GM19023 (cell line): ENCODE results near the gene SLC35F2.
"Not testable (repeated sequence)": the region's sequence is repeated elsewhere in the genome, so short reads cannot be mapped to it uniquely, and the experiment has no call there.

ENCODE experiments used
- ATAC-seq: cut with Tn5 transposase; IDR thresholded peaks from one replicate; pipeline ENCODE4 v1.9.1; 2021; ENCODE audit warnings: mild to moderate bottlenecking, moderate library complexity; ENCODE audit not compliant: unreplicated experiment

Gene SLC35F2, protein sequence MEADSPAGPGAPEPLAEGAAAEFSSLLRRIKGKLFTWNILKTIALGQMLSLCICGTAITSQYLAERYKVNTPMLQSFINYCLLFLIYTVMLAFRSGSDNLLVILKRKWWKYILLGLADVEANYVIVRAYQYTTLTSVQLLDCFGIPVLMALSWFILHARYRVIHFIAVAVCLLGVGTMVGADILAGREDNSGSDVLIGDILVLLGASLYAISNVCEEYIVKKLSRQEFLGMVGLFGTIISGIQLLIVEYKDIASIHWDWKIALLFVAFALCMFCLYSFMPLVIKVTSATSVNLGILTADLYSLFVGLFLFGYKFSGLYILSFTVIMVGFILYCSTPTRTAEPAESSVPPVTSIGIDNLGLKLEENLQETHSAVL

DNA sequence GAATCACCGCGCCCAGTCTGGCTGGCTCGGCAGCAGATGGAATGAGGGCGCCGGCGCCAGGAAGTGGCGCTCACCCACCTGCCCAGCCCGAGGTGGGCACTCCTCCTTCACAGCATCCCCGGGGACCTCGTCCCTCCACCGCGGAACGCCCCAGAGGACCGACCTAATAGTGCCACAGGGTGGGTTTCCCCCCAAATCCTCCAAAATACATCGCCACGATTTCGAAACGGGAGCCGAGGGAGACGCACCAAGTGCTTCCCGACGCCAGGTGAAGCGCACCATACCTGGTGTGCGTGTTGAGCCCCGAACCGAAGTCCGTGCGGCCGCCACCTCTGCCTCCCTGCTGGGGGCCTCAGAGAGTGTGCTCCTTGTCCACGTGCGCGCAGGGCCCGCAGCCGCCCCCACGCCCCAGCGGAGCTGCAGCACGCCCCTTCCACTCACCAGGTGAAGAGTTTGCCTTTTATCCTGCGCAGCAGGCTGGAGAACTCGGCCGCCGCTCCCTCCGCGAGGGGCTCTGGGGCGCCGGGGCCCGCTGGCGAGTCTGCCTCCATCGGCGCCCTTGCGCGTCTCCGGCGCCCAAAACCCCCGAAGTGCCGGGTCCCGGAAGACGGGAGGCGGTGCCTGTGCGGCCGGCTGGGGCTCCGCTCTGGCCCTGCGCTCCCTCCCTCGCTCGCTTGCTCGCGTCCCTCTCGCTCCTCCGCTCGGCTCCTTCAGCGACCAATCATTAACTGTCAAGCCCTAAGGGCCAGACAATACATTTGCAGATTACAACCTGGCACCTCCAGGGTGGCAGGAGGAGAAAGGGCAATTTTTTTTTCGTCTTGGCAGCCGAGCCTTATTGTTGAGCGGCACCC lies at the start of gene SLC35F2:
Gene SLC35F2 (minus strand): TSS at position 571 of the 854 bp plus-strand sequence. CDS start 20 bp downstream, at position 551.
- peak; percentile 90 for ATAC-seq

DNA sequence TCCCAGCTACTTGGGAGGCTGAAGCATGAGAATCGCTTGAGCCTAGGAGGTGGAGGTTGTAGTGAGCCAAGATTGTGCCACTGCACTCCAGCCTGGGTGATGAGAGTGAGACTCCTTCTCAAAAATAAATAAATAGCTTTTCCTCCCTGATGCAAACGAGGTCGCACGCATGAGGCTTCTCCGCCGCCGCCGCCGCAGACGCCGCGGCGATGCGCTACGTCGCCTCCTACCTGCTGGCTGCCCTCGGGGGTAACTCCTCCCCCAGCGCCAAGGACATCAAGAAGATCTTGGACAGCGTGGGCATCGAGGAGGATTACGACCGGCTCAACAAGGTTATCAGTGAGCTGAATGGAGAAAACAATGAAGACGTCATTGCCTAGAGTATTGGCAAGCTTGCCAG lies 49.6 kb upstream of the SLC35F2 start:
- ATAC-seq: no peak

DNA sequence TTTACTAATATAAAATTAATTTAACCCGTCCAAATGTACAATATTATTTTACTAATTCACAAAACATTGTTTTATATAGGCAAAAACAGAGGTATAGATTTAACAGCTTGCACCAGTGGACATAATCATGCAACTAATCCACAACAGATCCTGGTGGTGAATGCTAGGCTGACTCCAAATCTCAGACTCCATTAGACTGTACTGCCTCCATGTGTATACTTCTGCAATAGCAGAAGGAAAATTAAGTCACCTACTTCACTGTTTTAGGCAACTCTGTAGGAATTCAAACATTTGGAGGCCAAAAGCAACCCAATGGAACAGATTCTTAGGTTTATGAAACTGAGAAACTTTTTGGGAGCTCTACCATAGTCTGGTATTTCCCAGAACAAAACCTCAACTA lies 39.7 kb upstream of the SLC35F2 start:
- ATAC-seq: no peak

DNA sequence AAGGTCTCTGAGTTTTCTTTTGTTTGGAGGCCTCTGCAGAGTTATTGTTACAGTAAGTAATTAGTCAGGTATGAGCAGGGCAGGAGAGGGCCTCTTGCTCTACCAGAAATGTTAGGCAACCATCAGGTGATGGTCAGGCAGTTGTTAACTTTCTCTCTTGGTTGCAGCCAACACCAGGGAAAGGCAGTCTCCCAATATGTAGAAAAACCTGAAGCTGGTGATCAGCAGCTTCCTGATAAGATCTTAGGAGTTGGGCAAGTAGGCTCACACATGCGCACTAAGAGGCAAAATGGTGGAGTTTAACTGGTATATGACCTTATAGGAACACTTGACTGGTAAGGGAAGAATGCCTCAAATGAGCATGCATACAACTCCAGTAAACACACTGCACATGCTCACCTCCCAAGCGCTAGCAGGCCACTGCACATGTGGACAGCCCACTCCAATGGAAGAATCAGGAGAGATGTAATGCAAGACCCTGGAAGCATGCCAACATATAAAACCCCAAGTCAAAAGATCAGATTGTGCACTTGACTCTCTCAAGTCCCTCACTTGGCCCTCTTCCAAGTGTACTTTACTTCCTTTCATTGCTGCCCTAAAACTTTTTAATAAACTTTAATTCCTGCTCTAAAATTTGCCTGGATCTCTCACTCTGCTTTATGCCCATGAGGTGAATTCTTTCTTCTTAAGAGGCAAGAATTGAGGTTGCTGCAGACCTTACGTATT lies 23.7 kb upstream of the SLC35F2 start:
- ATAC-seq: no peak

DNA sequence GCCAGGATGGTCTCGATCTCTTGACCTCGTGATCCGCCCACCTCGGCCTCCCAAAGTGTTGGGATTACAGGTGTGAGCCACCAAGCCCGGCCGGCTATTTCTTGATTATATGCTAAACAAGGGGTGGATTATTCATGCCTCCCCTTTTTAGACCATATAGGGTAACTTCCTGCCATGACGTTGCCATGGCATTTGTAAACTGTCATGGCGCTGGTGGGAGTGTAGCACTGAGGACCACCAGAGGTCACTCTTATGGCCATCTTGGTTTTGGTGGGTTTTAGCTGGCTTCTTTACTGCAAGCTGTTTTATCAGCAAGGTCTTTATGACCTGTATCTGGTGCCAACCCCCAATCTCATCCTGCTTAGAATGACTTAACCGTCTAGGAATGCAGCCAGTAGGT lies 22.9 kb upstream of the SLC35F2 start:
- ATAC-seq: not testable (repeated sequence)

DNA sequence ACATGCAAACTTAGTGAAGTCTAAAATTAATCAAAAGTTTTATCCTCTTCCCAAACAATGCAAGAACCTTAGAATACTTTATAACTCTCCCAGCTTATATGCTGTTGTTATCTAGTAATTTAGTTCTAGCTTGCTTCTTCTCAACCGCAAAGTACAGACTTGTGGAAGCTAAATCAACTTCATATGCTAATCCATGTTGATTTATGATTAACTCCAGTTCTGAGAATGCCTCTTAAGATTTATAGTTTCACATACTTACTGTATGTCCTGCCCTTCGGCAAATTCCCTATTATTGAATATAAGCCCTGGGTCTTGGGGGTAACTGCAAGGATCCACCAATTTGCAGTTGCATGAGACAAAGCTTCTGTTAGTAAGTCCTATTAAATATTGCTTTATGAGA lies 17.6 kb upstream of the SLC35F2 start:
- no peak for ATAC-seq

DNA sequence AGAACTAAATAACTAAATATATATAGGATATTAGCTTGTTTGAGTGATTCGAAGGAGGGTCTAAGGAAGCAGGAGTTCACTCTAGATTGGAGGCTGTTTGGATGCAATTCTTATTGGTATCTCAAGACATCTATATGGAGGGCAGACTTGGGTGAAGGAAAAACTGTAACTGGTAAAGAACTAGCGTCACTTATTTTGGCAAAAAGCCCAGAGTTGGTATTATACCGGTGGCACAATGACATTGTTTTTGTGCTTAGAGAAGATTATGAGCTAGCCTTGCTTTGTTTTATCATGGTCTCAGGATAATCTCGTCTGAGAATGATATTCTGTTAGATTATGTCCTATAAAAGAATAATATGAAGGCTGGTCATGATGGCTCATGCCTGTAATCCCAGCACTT lies 6.0 kb upstream of the SLC35F2 start:
- ATAC-seq: no peak

DNA sequence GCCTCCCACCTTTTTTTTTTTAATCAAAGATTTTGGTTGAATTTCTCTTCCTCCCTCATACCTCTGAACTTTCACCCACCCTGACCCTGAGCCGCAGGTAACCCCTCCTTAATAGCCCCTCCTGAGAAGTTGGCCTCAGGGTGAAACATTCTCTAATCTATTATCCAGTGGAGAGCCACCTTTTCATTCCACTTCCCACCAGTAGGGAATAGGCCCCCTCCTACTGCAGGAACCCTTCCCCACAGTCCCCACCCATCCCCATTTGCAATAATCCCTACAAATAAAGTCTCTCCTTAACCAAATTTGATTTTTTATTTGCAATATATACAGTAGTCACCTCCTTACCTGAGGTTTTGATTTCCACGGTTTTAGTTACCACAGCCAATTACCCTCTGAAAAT lies 2.1 kb upstream of the SLC35F2 start:
- no peak for ATAC-seq

DNA sequence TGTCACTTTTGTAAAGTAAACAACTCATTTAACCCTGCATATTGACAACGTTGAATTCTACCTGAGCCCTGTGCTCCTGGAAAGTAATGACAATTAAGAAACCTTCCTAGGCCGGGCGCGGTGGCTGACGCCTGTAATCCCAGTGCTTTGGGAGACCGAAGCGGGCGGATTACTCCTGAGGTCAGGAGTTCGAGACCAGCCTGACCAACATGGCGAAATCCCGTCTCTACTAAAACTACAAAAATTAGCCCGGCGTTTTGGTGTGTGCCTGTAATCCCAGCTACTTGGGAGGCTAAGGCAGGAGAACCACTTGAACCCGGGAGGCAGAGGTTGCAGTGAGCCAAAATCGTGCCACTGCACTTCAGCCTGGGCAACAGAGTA lies 1.6 kb upstream of the SLC35F2 start:
- ATAC-seq: not testable (repeated sequence)

DNA sequence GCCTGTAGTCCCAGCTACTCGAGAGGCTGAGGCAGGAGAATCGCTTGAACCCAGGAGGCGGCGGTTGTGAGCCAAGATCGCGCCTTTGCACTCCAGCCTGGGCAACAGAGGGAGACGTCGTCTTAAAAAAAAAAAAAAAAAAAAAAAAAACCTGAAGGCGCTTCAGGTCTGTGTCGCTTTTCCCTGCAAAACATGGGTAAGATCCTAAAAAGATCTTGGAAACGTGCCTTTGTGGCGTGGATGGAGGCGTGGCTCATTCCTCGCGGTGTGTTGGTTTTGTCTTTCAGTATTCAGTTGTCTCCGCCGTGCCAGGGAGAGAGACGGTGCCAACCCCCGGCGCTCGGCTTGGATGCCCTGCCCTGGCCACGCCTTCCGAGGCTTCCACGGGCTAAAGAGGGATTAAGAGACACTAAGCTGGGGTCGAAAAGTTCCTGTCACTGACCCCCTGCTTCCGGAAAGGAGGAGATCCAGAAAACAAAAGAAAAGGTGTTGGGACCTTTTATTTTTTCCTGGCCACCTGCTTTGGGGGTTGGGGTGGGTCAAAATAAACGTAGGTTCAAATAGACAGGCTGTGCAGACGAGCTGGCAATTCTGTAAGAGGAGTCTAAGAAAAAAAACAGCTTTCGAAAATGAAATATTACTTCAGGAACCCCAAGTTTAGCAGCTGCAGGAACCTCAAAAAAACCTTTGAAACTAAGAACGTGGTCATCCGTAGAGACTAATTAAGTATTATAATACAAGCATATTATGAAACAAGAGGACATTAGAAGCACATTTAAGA lies 1.1 kb upstream of the SLC35F2 start:
- ATAC-seq: no peak

DNA sequence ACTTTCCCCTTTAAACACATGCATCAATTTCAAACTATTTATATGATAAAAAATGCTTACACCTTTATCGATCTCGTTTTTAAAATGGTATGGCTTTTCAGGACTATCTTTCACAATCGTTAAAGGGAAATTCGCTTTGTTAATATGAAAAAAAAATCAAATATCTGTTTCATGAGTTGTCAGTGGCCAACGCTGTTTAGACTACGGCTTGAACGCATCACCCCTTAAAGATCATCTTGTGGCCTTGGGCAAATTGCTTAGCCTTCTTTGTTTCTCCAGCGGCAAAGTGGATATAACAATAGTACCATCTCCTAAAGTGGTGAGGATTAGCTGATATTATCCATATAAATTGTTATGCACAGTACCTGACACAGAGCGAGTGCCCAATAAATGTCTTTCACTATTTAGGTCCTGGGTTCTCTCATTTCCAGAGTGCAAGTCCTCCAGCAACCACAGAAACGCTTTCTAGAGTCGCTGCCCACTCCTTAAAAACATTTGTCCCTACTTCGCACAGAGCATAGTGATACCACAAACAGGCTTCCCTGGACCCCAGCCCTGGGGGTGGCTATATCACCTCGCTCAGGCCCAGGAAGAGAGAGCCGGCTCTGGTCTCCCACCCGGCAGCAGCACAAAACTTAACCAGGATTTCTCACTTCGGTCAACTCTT lies 904 bp downstream of the SLC35F2 start:
- ATAC-seq: peak; percentile 6

DNA sequence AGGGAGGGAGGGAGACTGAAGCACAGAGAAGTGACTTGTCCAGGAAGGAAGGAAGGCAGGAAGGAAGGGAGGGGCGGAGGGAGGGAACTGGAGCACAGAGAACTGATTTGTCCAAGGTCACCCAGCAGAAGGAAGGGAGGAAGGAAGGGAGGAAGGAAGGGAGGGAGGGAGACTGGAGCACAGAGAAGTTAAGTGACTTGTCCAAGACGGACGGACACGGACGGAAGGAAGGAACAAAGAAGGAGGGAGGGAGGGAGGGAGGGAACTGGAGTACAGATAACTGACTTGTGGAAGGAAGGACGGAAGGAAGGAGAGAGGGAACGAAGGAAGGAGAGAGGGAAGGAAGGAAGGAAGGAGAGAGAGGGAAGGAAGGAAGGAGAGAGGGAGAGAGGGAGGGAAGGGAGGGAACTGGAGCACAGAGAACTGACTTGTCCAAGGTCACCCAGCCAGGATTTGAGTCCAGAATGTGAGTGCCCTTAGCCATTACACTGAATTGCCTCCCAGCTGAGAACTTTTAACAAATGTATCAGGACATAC lies 1.5 kb downstream of the SLC35F2 start:
- no peak for ATAC-seq

DNA sequence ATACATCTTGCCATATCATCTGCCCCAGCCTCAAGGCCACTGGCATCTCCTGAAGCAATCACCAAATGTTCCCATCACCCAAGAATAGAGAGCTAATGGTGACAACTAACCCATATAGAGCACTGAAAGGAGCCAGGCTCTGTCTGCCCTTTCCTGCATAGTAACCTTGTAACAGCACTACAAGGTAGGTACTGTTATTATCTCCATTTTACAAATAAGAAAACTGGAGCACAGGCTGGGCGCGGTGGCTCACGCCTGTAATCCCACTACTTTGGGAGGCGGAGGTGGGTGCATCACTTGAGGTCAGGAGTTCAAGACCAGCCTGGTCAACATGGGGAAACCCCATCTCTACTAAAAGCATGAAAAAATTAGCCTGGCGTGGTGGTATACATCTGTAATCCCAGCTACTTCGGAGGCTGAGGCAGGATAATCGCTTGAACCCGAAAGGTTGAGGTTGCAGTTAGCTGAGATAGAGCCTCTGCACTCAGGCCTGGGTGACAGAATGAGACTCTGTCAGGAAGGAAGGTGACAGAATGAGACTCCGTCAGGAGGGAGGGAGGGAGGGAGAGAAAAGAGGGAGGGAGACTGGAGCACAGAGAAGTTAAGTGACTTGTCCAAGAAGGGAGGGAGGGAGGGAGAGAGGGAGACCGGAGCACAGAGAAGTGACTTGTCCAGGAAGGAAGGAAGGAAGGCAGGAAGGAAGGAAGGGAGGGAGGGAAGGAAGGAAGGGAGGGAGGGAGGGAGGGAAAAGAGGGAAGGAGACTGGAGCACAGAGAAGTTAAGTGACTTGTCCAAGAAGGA lies 2.2 kb downstream of the SLC35F2 start:
- ATAC-seq: no peak

DNA sequence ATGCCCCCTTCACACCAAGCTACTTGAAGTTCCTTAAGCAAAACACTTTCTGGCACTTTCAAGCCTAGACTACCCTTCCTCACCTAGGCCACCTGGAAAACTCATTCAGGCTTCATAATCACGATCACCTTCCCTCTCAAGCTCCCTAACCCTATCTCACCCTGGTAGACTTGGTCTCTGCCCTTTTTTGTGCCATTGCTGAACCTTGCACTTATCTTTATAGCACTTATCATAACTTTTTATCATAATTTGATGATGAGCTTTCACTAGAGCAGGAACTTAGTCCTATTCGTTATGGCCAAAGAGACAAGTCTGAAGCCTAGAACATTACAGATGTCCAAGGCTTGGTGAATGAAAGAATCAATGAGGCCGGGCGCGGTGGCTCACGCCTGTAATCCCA lies 5.5 kb downstream of the SLC35F2 start:
- ATAC-seq: no peak

DNA sequence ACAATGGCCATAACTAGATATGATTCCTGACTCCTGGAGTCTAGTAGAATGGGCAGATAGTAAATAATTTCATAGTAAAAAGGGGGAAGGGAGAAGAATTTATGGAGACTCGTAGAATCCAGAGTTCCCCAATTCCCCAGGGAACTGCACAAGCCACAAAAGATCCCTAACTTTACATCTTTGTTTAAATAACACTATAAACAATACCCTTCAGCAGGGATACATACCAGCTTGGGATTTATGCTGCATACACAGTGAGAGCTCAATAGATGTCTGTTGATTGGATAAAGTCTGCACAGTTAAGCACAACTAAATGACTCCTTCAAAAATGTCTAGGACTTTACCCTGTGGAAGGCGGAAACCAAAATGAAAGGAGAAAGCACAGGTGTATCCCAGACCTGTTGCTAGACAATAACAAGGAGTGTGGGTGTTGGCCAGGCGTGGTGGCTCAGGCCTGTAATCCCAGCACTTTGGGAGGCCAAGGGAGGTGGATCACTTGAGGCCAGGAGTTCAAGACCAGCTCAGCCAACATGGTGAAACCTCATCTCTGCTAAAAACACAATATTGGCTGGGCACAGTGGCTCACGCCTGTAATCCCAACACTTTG lies 6.8 kb downstream of the SLC35F2 start:
- ATAC-seq: no peak

DNA sequence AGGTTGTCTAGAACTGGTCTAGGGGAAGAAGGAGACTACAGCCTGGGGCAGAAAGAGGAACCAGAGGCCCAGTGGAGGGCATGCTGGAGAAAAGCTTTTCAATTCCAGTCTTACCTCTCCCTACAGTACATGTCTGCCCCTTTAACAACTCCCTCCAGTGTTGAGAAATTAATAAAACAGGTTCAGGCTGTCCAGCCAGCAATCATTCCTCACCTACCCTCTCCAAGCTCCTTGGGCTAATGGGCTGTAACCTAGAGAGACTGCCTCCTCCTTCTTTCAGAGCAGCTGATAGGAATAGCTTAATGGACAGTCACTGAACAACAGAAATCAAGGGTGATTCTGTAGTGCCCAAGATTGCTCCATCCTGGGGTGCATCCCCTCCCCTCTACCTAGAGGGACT lies 8.8 kb downstream of the SLC35F2 start:
- no peak for ATAC-seq

DNA sequence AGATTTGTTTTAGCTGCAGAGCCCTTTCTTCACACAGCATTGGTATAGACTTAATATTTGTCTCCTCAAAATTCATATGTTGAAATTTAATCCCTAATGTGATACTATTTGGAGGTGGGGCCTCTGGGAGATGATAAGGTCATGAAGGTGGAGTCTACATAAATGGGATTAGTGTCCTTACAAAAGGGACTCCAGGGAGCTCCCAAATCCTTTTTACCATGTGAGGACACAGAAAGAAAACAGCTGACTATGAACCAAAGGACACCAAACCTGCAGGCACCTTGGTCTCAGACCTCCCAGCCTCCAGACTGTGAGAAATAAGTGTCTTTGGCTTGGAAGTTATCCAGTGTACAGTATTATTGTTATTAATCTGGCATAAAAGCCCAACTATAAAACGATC lies 10.2 kb downstream of the SLC35F2 start:
- no peak for ATAC-seq

DNA sequence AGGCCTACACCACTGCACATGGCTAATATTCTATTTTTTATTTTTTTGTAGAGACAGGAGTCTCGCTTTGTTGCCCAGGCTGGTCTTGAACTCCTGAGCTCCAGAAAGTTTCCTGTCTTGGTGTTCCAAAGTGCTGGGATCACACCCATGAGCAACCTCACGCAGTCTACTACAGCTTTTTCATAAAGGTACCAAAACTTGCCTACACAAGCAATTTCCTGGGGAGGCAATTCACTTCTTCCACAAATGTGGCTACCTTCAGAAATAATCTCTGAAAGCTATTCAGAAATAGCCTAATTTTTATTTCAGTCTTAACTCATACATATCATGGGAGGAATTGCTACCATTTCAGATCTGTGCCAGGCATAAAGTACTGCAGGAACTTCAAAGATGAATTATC lies 11.4 kb downstream of the SLC35F2 start:
- ATAC-seq: no peak

DNA sequence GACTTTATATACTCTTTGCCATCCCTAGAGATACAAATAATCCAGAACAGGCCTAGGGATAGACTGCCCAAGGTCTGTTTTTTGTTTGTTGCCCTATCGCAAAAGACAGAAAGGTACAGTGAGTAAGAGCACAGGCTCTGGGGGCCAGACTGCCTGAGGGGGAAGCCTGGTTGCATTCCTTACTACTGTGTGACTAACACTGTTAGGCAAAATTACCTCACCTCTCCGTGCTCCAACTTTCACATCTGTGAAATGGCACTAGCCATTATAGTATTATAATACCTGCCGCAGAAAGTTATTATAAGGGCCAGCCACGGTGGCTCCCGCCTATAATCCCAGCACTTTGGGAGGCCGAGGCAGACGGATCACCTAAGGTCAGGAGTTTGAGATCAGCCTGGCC lies 14.5 kb downstream of the SLC35F2 start:
- ATAC-seq: no peak
